GM23338 (cell line): ENCODE results near the gene DRD2. TPM values are rescaled to one million over a fixed set of nuclear protein-coding genes. Genes with fewer than 3 reads are reported as not detected.

Experiments used
- ATAC-seq: fragments of 200-7000 bp; cut with Tn5 transposase; 3 replicates; pipeline ENCODE4 v1.9.1; 2020
- DNase-seq: peaks from one replicate; pipeline ENCODE4 v3.0.0-alpha.2; 2015; ENCODE audit warnings: low spot score
- H2AFZ ChIP-seq: fragments of 200-600 bp; sonication (generic); 2 replicates; pipeline ENCODE4 v1.8.0; 2016; ENCODE audit warnings: antibody characterized with exemption, mild to moderate bottlenecking, moderate library complexity
- H3F3A ChIP-seq: fragments of 200-600 bp; sonication (generic); replicated peaks from 2 replicates; pipeline ENCODE4 v1.8.0; 2017; ENCODE audit warnings: antibody characterized with exemption, mixed run types, low read depth
- H3K27ac ChIP-seq: fragments of 200-600 bp; sonication (generic); 2 replicates; pipeline ENCODE4 v1.6.1; 2016; ENCODE audit warnings: low read depth
- H3K27me3 ChIP-seq: fragments of 200-600 bp; sonication (generic); 2 replicates; pipeline ENCODE4 v1.8.0; 2016; ENCODE audit warnings: mild to moderate bottlenecking, mixed run types, moderate library complexity; ENCODE audit not compliant: insufficient read depth
- H3K36me3 ChIP-seq: fragments of 200-600 bp; sonication (generic); 2 replicates; pipeline ENCODE4 v1.8.0; 2016; ENCODE audit warnings: mild to moderate bottlenecking; ENCODE audit not compliant: insufficient read depth
- H3K4me1 ChIP-seq: fragments of 200-600 bp; sonication (generic); 2 replicates; pipeline ENCODE4 v1.8.0; 2016; ENCODE audit warnings: mild to moderate bottlenecking, moderate library complexity; ENCODE audit not compliant: insufficient read depth
- H3K4me2 ChIP-seq: fragments of 200-600 bp; sonication (generic); 2 replicates; pipeline ENCODE4 v1.7.1; 2017; ENCODE audit warnings: mixed run types
- H3K4me3 ChIP-seq: fragments of 200-600 bp; sonication (generic); 2 replicates; pipeline ENCODE4 v1.6.1; 2016; ENCODE audit warnings: mixed run types
- H3K79me2 ChIP-seq: fragments of 200-600 bp; sonication (generic); replicated peaks from 2 replicates; pipeline ENCODE4 v1.8.0; 2017; ENCODE audit warnings: mild to moderate bottlenecking; ENCODE audit not compliant: insufficient read depth
- H3K9me2 ChIP-seq: fragments of 200-600 bp; sonication (generic); 2 replicates; pipeline ENCODE4 v1.8.0; 2017; ENCODE audit not compliant: insufficient read depth
- H4K20me1 ChIP-seq: fragments of 200-600 bp; sonication (generic); replicated peaks from 2 replicates; pipeline ENCODE4 v1.8.0; 2017; ENCODE audit warnings: mild to moderate bottlenecking; ENCODE audit not compliant: insufficient read depth
- H3K27ac Mint-ChIP-seq: 2 replicates; pipeline ENCODE4 v1.8.0; 2020; ENCODE audit warnings: inconsistent platforms, mild to moderate bottlenecking, moderate library complexity, mixed read lengths
- H3K27me3 Mint-ChIP-seq: 3 replicates; pipeline ENCODE4 v1.8.0; 2022; ENCODE audit warnings: low read depth, mild to moderate bottlenecking, moderate library complexity, mixed read lengths, inconsistent platforms; ENCODE audit not compliant: insufficient read depth, poor library complexity
- H3K36me3 Mint-ChIP-seq: 3 replicates; pipeline ENCODE4 v1.8.0; 2021; ENCODE audit warnings: low read depth, mild to moderate bottlenecking, inconsistent platforms, moderate library complexity, mixed read lengths
- H3K4me1 Mint-ChIP-seq: 3 replicates; pipeline ENCODE4 v1.8.0; 2020; ENCODE audit warnings: mild to moderate bottlenecking, inconsistent platforms, mixed read lengths
- H3K4me3 Mint-ChIP-seq: 3 replicates; pipeline ENCODE4 v1.8.0; 2021; ENCODE audit warnings: moderate library complexity, mild to moderate bottlenecking, inconsistent platforms, mixed read lengths
- H3K9me3 Mint-ChIP-seq: 3 replicates; pipeline ENCODE4 v1.8.0; 2020; ENCODE audit warnings: moderate library complexity, mild to moderate bottlenecking, inconsistent platforms, mixed read lengths
- CREB1 ChIP-seq: fragments of 250-450 bp; sonication (Bioruptor Pico); IDR thresholded peaks from 2 replicates; pipeline ENCODE4 v1.5.0; 2020; ENCODE audit warnings: low read depth, mild to moderate bottlenecking, moderate library complexity
- CTCF ChIP-seq, 2 experiments: fragments of 200-600 bp in 1 of 2; sonication (generic) in 1 of 2; conservative IDR thresholded peaks; 2 replicates each; pipeline versions ENCODE4 v1.5.1 to v1.6.1; 2016 to 2017; ENCODE audit warnings: antibody characterized with exemption in 2 of 2, low read depth in 2 of 2, mild to moderate bottlenecking in 2 of 2, moderate library complexity in 1 of 2
- ETS1 ChIP-seq: IDR thresholded peaks from 2 replicates; pipeline ENCODE4 v1.6.1; 2016; ENCODE audit warnings: antibody characterized with exemption
- EZH2 ChIP-seq: fragments of 200-600 bp; sonication (generic); IDR thresholded peaks from one replicate; pipeline ENCODE4 v1.8.0; 2017; ENCODE audit warnings: antibody characterized with exemption, mild to moderate bottlenecking, low read depth; ENCODE audit not compliant: unreplicated experiment
- EZH2phosphoT487 ChIP-seq: fragments of 200-600 bp; sonication (generic); IDR thresholded peaks from one replicate; pipeline ENCODE4 v1.8.1; 2018; ENCODE audit warnings: antibody characterized with exemption; ENCODE audit not compliant: unreplicated experiment
- JUNB ChIP-seq: IDR thresholded peaks from one replicate; pipeline ENCODE4 v1.6.1; 2016; ENCODE audit warnings: antibody characterized with exemption; ENCODE audit not compliant: unreplicated experiment
- NANOG ChIP-seq: IDR thresholded peaks from 2 replicates; pipeline ENCODE4 v1.6.1; 2016; ENCODE audit warnings: antibody characterized with exemption, borderline replicate concordance
- POLR2AphosphoS5 ChIP-seq: IDR thresholded peaks from 2 replicates; pipeline ENCODE4 v1.6.1; 2016; ENCODE audit warnings: antibody characterized with exemption, low read depth
- REST ChIP-seq: IDR thresholded peaks from one replicate; pipeline ENCODE4 v1.6.1; 2018; ENCODE audit warnings: antibody characterized with exemption; ENCODE audit not compliant: unreplicated experiment
- STAT1 ChIP-seq: IDR thresholded peaks from one replicate; pipeline ENCODE4 v1.6.1; 2016; ENCODE audit warnings: antibody characterized with exemption; ENCODE audit not compliant: unreplicated experiment
- ZNF114 ChIP-seq: fragments of 250-450 bp; sonication (Bioruptor Pico); IDR thresholded peaks from 2 replicates; pipeline ENCODE4 v1.5.0; 2020; ENCODE audit warnings: mild to moderate bottlenecking, moderate library complexity
- ZNF331 ChIP-seq: fragments of 250-450 bp; sonication (Bioruptor Pico); IDR thresholded peaks from 2 replicates; pipeline ENCODE4 v1.5.0; 2020; ENCODE audit warnings: low read depth, mild to moderate bottlenecking, moderate library complexity
- ZNF462 ChIP-seq: fragments of 250-450 bp; sonication (Bioruptor Pico); IDR thresholded peaks from 2 replicates; pipeline ENCODE4 v1.5.0; 2020; ENCODE audit warnings: mild to moderate bottlenecking, moderate library complexity
- polyA plus RNA-seq: library from polyadenylated mRNA; unstranded; fragments of >200 nt; fragmentation: Nextera tagmentation; extraction: Ambion mirVana; gene quantifications from 2 replicates; pipeline ENCODE4 v1.2.1, GENCODE V29; 2016
- total RNA-seq: library from RNA; depleted of rRNA; stranded (reverse); fragments of >200 nt; shearing (Covaris generic); gene quantifications from 2 replicates; pipeline ENCODE4 v1.2.3, GENCODE V29; 2014

Gene DRD2
- total and polyA plus RNA-seq, 2 experiments from 2014 or later: 0.21 to 0.66 TPM

GRCh38 chr11:113440816-113441215 lies 34.4 kb downstream of the DRD2 start:
- H3K9me2 ChIP-seq: no peaks in the 10 kb centered on the region
- H3K4me2 ChIP-seq: no peak overlapping the region
- no peaks in the 10 kb centered on the region for H4K20me1 ChIP-seq
- no peaks in the 10 kb centered on the region for H3K27me3 ChIP-seq
- no peaks in the 10 kb centered on the region for H3K79me2 ChIP-seq
- ATAC-seq: no peak
- H3K4me1 Mint-ChIP-seq: no peaks in the 10 kb centered on the region
- no peaks in the 10 kb centered on the region for H3K9me3 Mint-ChIP-seq
- DNase-seq: no peak
- H3F3A ChIP-seq: no peaks in the 10 kb centered on the region
- H3K27ac Mint-ChIP-seq: no peak overlapping the region
- H3K4me1 ChIP-seq: no peaks in the 10 kb centered on the region
- TF ChIP-seq REST (no peak), CREB1 (CRISPR knock-in tag) (no peak), STAT1 (no peak), CTCF (conservative IDR thresholded peaks at IDR 0.05; ENCODE audit: low read depth in 2 of 2) (no peak), EZH2phosphoT487 (no peak), ETS1 (no peak), POLR2AphosphoS5 (no peak), NANOG (no peak), JUNB (no peak), ZNF462 (CRISPR knock-in tag) (no peak), EZH2 (no peak), ZNF331 (CRISPR knock-in tag) (no peak), ZNF114 (no peak)
- H3K27me3 Mint-ChIP-seq: no peaks in the 10 kb centered on the region
- H3K36me3 Mint-ChIP-seq: no peaks in the 10 kb centered on the region
- no peak overlapping the region for H3K4me3 Mint-ChIP-seq
- no peaks in the 10 kb centered on the region for H3K36me3 ChIP-seq
- H3K27ac ChIP-seq: no peak overlapping the region
- H2AFZ ChIP-seq: no peak overlapping the region
- no peak overlapping the region for H3K4me3 ChIP-seq
